Liver (tissue), 9 donors: ENCODE measurements around the gene PCDH8. TPM values are rescaled to one million over a fixed set of nuclear protein-coding genes. Genes with fewer than 3 reads are reported as not detected.

Experiments used
- DNase-seq: peaks from one replicate; pipeline ENCODE4 v3.0.0-alpha.2; 2017; ENCODE audit warnings: low spot score
- H3K27ac ChIP-seq, 2 donors: one replicate each; pipeline ENCODE4 v1.7.0; 2013; ENCODE audit warnings: inconsistent platforms in 2 of 2, low read length in 2 of 2, control low read depth in 1 of 2, low read depth in 1 of 2, mild to moderate bottlenecking in 1 of 2
- H3K27me3 ChIP-seq, 4 donors: one replicate each; pipeline versions ENCODE4 v1.6.1 to v1.7.0; 2013; ENCODE audit warnings: low read length in 3 of 4, inconsistent platforms in 1 of 4, mild to moderate bottlenecking in 1 of 4, moderate library complexity in 1 of 4; ENCODE audit not compliant: control insufficient read depth in 4 of 4, insufficient read depth in 4 of 4
- H3K36me3 ChIP-seq, 4 donors: one replicate each; pipeline versions ENCODE4 v1.6.1 to v1.7.0; 2013; ENCODE audit warnings: low read length in 3 of 4, mild to moderate bottlenecking in 3 of 4, low read depth in 1 of 4, moderate library complexity in 1 of 4; ENCODE audit not compliant: control insufficient read depth in 4 of 4, insufficient read depth in 3 of 4
- H3K4me1 ChIP-seq, 4 donors: one replicate each; pipeline versions ENCODE4 v1.6.1 to v1.7.0; 2013; ENCODE audit warnings: low read length in 3 of 4, mild to moderate bottlenecking in 3 of 4, moderate library complexity in 1 of 4; ENCODE audit not compliant: control insufficient read depth in 4 of 4, insufficient read depth in 4 of 4
- H3K4me3 ChIP-seq, 3 donors: one replicate each; pipeline versions ENCODE4 v1.6.1 to v1.7.0; 2013; ENCODE audit warnings: low read length in 3 of 3, control low read depth in 1 of 3, low read depth in 1 of 3, mild to moderate bottlenecking in 1 of 3
- H3K9ac ChIP-seq, 2 donors: one replicate each; pipeline ENCODE4 v1.7.0; 2013; ENCODE audit warnings: low read length in 2 of 2, mild to moderate bottlenecking in 2 of 2, moderate library complexity in 2 of 2, control low read depth in 1 of 2, low read depth in 1 of 2
- H3K9me3 ChIP-seq, 4 donors: one replicate each; pipeline versions ENCODE4 v1.6.1 to v1.7.0; 2013; ENCODE audit warnings: low read length in 3 of 4; ENCODE audit not compliant: control insufficient read depth in 4 of 4
- ATF3 ChIP-seq: IDR thresholded peaks from 2 replicates; pipeline ENCODE4 v1.6.1; 2016; ENCODE audit warnings: antibody characterized with exemption
- CTCF ChIP-seq: fragments of 150-350 bp; IDR thresholded peaks from 2 replicates; pipeline ENCODE4 v1.5.1; 2017; ENCODE audit warnings: improper control_type of control experiment, low read depth, low read length; ENCODE audit not compliant: missing input control
- EGR1 ChIP-seq, 2 donors: IDR thresholded peaks; 2 replicates each; pipeline ENCODE4 v1.6.1; 2016 to 2018; ENCODE audit warnings: antibody characterized with exemption in 2 of 2, low read depth in 2 of 2
- FOXA1 ChIP-seq: IDR thresholded peaks from 2 replicates; pipeline ENCODE4 v1.6.1; 2016; ENCODE audit warnings: antibody characterized with exemption
- FOXA2 ChIP-seq: IDR thresholded peaks from 2 replicates; pipeline ENCODE4 v1.6.1; 2016; ENCODE audit warnings: antibody characterized with exemption
- GABPA ChIP-seq, 2 donors: IDR thresholded peaks in 1 of 2; conservative IDR thresholded peaks in 1 of 2; 2 replicates each; pipeline ENCODE4 v1.6.1; 2016; ENCODE audit warnings: antibody characterized with exemption in 2 of 2, mild to moderate bottlenecking in 1 of 2, moderate library complexity in 1 of 2
- HNF4A ChIP-seq, 2 donors: conservative IDR thresholded peaks; 2 replicates each; pipeline ENCODE4 v1.6.1; 2016; ENCODE audit warnings: antibody characterized with exemption in 2 of 2, mild to moderate bottlenecking in 2 of 2
- HNF4G ChIP-seq: IDR thresholded peaks from 2 replicates; pipeline ENCODE4 v1.6.1; 2016; ENCODE audit warnings: antibody characterized with exemption
- JUND ChIP-seq, 2 donors: IDR thresholded peaks; 2 replicates each; pipeline ENCODE4 v1.6.1; 2016; ENCODE audit warnings: antibody characterized with exemption in 2 of 2
- MAX ChIP-seq: IDR thresholded peaks from 2 replicates; pipeline ENCODE4 v1.6.1; 2016; ENCODE audit warnings: antibody characterized with exemption
- NR2F2 ChIP-seq: IDR thresholded peaks from 2 replicates; pipeline ENCODE4 v1.6.1; 2016; ENCODE audit warnings: antibody characterized with exemption
- RAD21 ChIP-seq, 2 donors: IDR thresholded peaks; 2 replicates each; pipeline ENCODE4 v1.6.1; 2016; ENCODE audit warnings: antibody characterized with exemption in 2 of 2, mild to moderate bottlenecking in 2 of 2
- REST ChIP-seq: IDR thresholded peaks from 2 replicates; pipeline ENCODE4 v1.6.1; 2016; ENCODE audit warnings: antibody characterized with exemption, mild to moderate bottlenecking
- RXRA ChIP-seq, 2 donors: IDR thresholded peaks; 2 replicates each; pipeline ENCODE4 v1.6.1; 2017 to 2018; ENCODE audit warnings: antibody characterized with exemption in 2 of 2, mild to moderate bottlenecking in 1 of 2
- SP1 ChIP-seq: IDR thresholded peaks from 2 replicates; pipeline ENCODE4 v1.6.1; 2018; ENCODE audit warnings: antibody characterized with exemption, mild to moderate bottlenecking
- TAF1 ChIP-seq: conservative IDR thresholded peaks from 2 replicates; pipeline ENCODE4 v1.6.1; 2016; ENCODE audit warnings: antibody characterized with exemption, mild to moderate bottlenecking
- YY1 ChIP-seq: IDR thresholded peaks from 2 replicates; pipeline ENCODE4 v1.6.1; 2016; ENCODE audit warnings: antibody characterized with exemption, mild to moderate bottlenecking
- ZBTB33 ChIP-seq: IDR thresholded peaks from 2 replicates; pipeline ENCODE4 v1.6.1; 2016; ENCODE audit warnings: antibody characterized with exemption
- WGBS: extraction: QIAGEN DNeasy Blood & Tissue Kit; methylation state at CpG from one replicate; pipeline ENCODE4 v1.1.7; 2013; 5-methylcytosine and 5-hydroxymethylcytosine counted together
- polyA plus RNA-seq, 2 donors: library from polyadenylated mRNA; stranded (reverse) in 1 of 2; unstranded in 1 of 2; fragments of 200-250 nt in 1 of 2; fragments of >200 nt in 1 of 2; fragmentation: Nextera tagmentation in 1 of 2; extraction: Ambion mirVana in 1 of 2; gene quantifications; one replicate each; pipeline versions ENCODE4 v1.2.1 to v1.2.3, GENCODE V29; 2013 to 2015
- total RNA-seq, 2 donors: library from RNA; depleted of rRNA; stranded (reverse); fragments of >200 nt; gene quantifications; one replicate each; pipeline ENCODE4 v1.2.3, GENCODE V29; 2014
- donor health status: healthy.
- donor health status: healthy.
- donor health status: healthy.
- donor health status: healthy.
- donor health status: healthy.

PCDH8 gene
- total RNA-seq (not detected), polyA plus RNA-seq (not detected)

GRCh38 chr13:52848455-52849195, at the start of gene PCDH8:
Gene PCDH8 (minus strand): TSS chr13:52848640. CDS start chr13:52848436, 204 bp downstream.
- H3K27ac ChIP-seq = no peak within 1 kb of the TSS
- H3K9ac ChIP-seq = no peak within 1 kb of the TSS
- H3K27me3 ChIP-seq = peaks cover 10 to 29% (median 23%) of the 10 kb centered on the region in 4 donors
- no peak for TF ChIP-seq NR2F2
- no peak for TF ChIP-seq MAX
- TF ChIP-seq YY1 = no peak
- TF ChIP-seq RXRA (IDR thresholded peaks at IDR 0.05) = no peak
- TF ChIP-seq HNF4A (conservative IDR thresholded peaks at IDR 0.05) = no peak
- no peak for TF ChIP-seq RAD21 (IDR thresholded peaks at IDR 0.05)
- TF ChIP-seq ZBTB33 = no peak
- TF ChIP-seq CTCF = no peak
- TF ChIP-seq EGR1 (IDR thresholded peaks at IDR 0.05; ENCODE audit: low read depth in 2 of 2) = no peak
- no peak for TF ChIP-seq SP1
- no peak for TF ChIP-seq TAF1
- no peak for TF ChIP-seq FOXA1
- TF ChIP-seq JUND (IDR thresholded peaks at IDR 0.05) = no peak
- no peak for TF ChIP-seq REST
- TF ChIP-seq HNF4G = no peak
- TF ChIP-seq GABPA (IDR thresholded peaks at IDR 0.05 in 1 of 2, conservative IDR thresholded peaks at IDR 0.05 in 1 of 2) = no peak
- no peak for TF ChIP-seq FOXA2
- no peak for TF ChIP-seq ATF3
- H3K36me3 ChIP-seq = no peaks in the 10 kb centered on the region
- peaks cover 0 to 5% (median 2%) of the 10 kb centered on the region in 4 donors for H3K9me3 ChIP-seq
- DNase-seq = no peak
- 5% methylated on average over 41 of the region's 41 CpGs for WGBS
- peaks cover 11 to 26% (median 13%) of the 10 kb centered on the region in 4 donors for H3K4me1 ChIP-seq
- no peak within 1 kb of the TSS for H3K4me3 ChIP-seq
